ENCODE data around the gene PCDH9. TPM values are rescaled to one million over a fixed set of nuclear protein-coding genes. Genes with fewer than 3 reads are reported as not detected.

PCDH9 gene
- total and polyA plus RNA-seq, 2 of the 4 experiments (the other 2 are of a cell fraction), result 2.2 to 10.2 TPM

- in situ Hi-C loops (cut with MboI; ENCODE audit: low sequenced_read_pairs), result no loop called here
These were observed 752.3 kb downstream of the PCDH9 start for GRCh38 chr13:66477816-66478215.

More at GRCh38 chr13:66477816-66478215, 752.3 kb downstream of the PCDH9 start:
- Histone ChIP-seq H3K27ac (ENCODE audit: insufficient read depth, low read length) (no peak overlapping the region), H2AK5ac (ENCODE audit: low read depth, low read length) (no peak overlapping the region), H2AK9ac (replicated peaks; ENCODE audit: low read depth, low read length, poor library complexity) (no peak overlapping the region), H3K27me3 (ENCODE audit: control insufficient read depth, insufficient read depth, low read length) (no peaks in the 10 kb centered on the region), H3K36me3 (ENCODE audit: control insufficient read depth, insufficient read depth, low read length) (no peaks in the 10 kb centered on the region), H4K20me1 (ENCODE audit: insufficient read depth, low read length) (no peaks in the 10 kb centered on the region), H3K9ac (ENCODE audit: low read depth, low read length) (no peak overlapping the region), H2BK15ac (ENCODE audit: low read depth, low read length) (no peak overlapping the region), H4K91ac (ENCODE audit: insufficient read depth, low read depth, low read length) (no peak overlapping the region), H3K4me1 (ENCODE audit: control insufficient read depth, insufficient read depth, low read length) (no peaks in the 10 kb centered on the region), H4K8ac (ENCODE audit: low read depth in 2 of 2, low read length in 2 of 2) (no peak overlapping the region), H4K5ac (ENCODE audit: low read depth, low read length) (no peak overlapping the region), H2BK120ac (ENCODE audit: low read depth, low read length) (no peak overlapping the region), H2AFZ (replicated peaks; ENCODE audit: low read length, poor library complexity) (no peak overlapping the region), H3K4me3 (ENCODE audit: insufficient read depth, low read depth, low read length) (no peak overlapping the region), H3K14ac (replicated peaks; ENCODE audit: low read depth, low read length) (no peak overlapping the region), H3K9me1 (ENCODE audit: insufficient read depth, low read length) (no peaks in the 10 kb centered on the region), H3K23ac (ENCODE audit: low read depth, low read length) (no peak overlapping the region), H3K18ac (ENCODE audit: low read depth, low read length) (no peak overlapping the region), H2BK20ac (ENCODE audit: low read depth, low read length) (no peak overlapping the region), H3K4me2 (ENCODE audit: low read depth, low read length) (no peak overlapping the region), H3K9me3 (ENCODE audit: control insufficient read depth, insufficient read depth, low read length) (no peaks in the 10 kb centered on the region), H2BK5ac (ENCODE audit: low read depth, low read length, poor library complexity, severe bottlenecking) (no peak overlapping the region), H3K79me1 (ENCODE audit: low read depth in 1 of 2, low read length in 2 of 2) (no peaks in the 10 kb centered on the region), H3K4ac (ENCODE audit: low read depth, low read length) (no peak overlapping the region), H3K56ac (ENCODE audit: extremely low read depth, insufficient read depth, low read length) (no peak overlapping the region)
- intact Hi-C loops (cut with micrococcal nuclease) (no loop called here), dilution Hi-C loops (cut with HindIII; ENCODE audit: low sequenced_read_pairs, unreplicated experiment) (no loop called here)
- DNase-seq, result no peak
- no TSS peak for BruUV-seq (replicated peaks)
- TF ChIP-seq POLR2A (IDR thresholded peaks at IDR 0.05; ENCODE audit: low read depth, low read length) (no peak), MAZ (IDR thresholded peaks at IDR 0.05; ENCODE audit: borderline replicate concordance, low read depth, low read length) (no peak), RFX5 (IDR thresholded peaks at IDR 0.05; ENCODE audit: low read depth, low read length) (no peak), RAD21 (IDR thresholded peaks at IDR 0.05; ENCODE audit: low read length) (no peak), SMC3 (IDR thresholded peaks at IDR 0.05; ENCODE audit: low read depth, low read length) (no peak), CEBPB (IDR thresholded peaks at IDR 0.05; ENCODE audit: low read depth, low read length) (no peak), MXI1 (IDR thresholded peaks at IDR 0.05; ENCODE audit: borderline replicate concordance, low read depth, low read length) (no peak)
- ATAC-seq (ENCODE audit: low read depth), result no peak
- ChIA-PET CTCF (no interaction called here), POLR2A (ENCODE audit: unreplicated experiment) (no interaction called here)
- no CpG with 5 or more reads among the region's 4 CpGs for WGBS, 2 experiments (ENCODE audit: extremely low coverage in 2 of 2, insufficient read length in 1 of 2)

Measured in IMR-90 (cell line).